HK-2 (cell line): Measurements from ENCODE around the gene OR52I1.
A peak's percentile ranks its signal among the peaks of the same experiment; 100 is the strongest.

Experiments
- DNase-seq: peaks from one replicate; pipeline ENCODE4 v3.0.0-alpha.2; 2018; ENCODE audit not compliant: unreplicated experiment

OR52I1 gene

DNA sequence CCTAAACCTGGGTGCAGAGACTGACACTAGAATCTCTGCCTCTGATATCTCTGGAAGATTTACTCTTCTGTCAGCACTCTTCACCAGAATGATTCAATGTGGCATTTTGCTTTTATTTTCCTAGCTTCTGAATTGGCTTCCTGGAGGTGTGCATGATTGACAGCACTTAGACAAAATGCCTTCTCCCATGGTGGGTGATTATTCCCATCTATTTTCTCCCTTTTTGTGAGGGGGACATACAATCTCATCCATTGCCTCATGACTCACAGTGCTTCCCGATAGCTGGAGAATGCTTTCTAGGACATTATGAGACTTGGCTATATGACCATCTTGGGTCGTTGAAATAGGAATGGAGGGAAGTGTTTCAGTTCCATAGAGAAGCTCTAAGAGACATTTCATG is 18.1 kb downstream of the OR52I1 start:
- no peak for DNase-seq

- no peak for DNase-seq
These were observed 22.1 kb downstream of the OR52I1 start for GRCh38 chr11:4615856-4616444.

DNA sequence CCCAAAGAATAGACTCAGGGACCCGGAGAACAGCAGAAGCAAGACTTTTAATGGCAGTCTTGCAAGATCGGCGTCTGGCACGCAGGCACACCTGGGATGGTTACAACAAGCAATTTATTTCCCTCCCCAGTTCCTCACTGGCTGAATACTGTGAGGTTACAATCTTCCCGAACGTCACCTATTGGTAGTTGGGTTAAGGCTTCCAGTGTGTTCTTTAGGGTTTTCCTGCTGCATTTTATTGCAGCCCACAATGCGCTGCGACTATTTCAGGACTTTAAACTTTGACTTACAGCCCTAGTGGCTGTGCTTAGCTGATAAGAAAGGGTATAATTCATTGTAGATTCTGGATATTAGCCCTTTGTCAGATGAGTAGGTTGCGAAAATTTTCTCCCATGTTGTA is 25.7 kb downstream of the OR52I1 start:
- DNase-seq = no peak

DNA sequence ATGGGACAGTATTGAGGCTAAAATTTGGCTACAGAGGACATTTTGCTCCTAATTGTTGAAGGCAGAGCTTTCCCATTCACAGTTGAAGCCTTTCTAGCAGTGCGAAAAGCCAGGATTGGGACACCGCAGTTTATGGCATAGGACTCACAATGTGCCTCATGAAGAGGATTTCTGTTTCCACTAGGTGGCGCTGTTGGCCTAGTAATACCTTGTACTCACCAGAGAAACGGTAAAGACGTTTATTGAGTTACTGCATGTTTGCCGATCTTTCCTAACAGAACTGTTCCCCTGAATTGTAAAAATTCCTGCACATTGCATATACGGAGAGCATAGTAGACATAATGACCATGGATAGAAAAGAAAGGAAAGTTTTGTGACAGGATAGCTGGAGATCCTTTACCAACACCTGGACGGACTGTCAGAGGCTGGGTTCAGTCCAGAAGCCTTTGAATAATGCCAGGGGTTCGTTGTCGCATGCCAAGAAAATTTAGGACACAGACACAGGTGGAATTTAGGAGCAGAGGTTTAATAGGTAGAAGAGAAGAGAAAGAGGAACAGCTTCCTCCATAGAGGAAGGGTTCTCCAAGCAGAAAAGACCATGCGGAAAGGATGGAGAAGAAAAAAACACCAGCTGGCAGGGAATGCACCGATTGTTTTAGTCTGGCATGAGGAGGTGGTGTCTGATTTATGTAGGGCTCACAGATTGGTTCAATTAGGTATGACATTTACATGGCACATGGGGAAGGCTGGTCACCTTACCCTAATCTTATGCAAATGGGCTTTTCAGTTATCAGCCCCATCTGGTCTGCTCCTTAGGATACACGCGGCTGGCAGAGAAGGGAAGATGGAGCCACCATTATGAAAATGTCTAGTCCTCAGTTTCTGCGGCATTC is 32.6 kb downstream of the OR52I1 start:
- peak; percentile 57 for DNase-seq

- no peak for DNase-seq
These were observed 42.3 kb downstream of the OR52I1 start for GRCh38 chr11:4636136-4636535.

DNA sequence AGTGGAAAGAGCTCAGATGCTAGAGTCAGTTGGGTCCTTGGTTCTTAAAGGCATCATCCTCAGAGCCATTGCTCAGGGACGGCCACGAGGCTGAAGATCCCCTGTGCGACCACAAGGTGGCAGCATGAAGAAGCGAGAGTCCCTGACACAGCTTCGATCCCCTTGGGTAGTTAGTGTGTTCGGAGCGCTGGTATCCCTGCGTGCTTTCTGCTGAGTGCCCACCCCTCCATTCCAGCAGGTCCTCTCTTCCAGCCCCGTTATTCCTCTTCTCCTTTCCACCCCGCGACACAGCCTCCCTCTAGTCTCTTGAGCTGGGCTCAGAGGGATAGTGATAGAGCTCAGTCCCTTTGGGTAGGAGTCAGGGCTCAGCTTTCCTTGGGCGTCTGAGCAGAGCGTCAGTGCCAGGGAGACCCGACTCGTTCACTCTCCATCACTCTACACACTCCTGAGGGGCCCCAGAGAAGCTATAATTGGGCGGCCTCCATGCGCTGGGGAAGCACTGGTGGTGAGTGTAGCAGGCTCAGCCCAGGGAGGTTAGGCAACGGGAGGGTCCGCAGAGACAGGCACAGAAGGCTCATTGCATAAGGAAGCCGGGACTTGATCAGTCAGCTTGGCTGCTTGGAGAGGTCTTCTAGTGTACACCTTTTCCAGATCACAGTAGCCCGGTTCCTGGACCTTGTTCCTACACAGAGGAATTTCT is 43.3 kb downstream of the OR52I1 start, which contains the start of gene OR51D1:
TSS of gene OR51D1 (plus strand) at position 516 of the 700 bp plus-strand sequence. CDS start 2,314 bp downstream, outside the sequence.
- peak; percentile 50 for DNase-seq

DNA sequence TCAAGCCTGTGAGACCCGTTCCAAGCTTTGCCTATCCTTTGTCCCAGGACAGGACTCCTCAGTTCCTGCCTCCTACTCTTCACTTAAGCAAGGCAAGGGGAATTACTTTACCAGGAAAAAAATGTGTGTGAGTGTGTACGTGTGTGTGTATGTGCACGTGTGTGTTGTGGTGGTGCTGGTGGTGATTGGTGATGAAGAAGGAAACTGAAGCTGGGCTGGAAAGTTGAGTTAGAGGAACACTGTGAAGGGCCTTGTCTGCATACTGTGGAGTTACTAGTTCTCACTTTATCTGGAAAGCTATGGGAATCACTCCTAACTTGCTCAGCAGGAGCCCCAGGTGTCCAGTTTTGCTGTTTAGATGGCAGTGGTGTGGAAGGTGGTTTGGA is 43.8 kb downstream of the OR52I1 start:
- DNase-seq = no peak

GRCh38 chr11:4639931-4640330 is 46.1 kb downstream of the OR52I1 start:
- no peak for DNase-seq

DNA sequence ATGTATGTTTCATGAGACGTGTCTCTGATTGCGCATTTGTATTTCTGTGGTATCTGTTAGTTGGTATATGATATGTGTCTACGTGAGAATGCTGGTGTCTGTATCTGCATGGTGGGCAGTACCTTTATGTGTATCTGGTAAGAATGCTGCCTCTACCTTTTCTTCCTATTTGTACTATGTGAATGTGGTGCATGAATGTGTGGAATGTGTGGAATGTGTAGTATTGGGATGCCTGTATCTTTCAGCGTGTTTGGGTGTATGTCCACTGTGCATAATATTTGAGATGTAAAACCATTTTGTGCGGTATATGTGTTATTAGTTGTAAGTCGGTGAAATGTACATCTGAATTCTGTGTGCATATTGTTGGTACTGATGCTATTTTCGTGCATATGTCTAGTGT is 47.7 kb downstream of the OR52I1 start:
- no peak for DNase-seq

GRCh38 chr11:4642043-4642442 is 48.2 kb downstream of the OR52I1 start:
- no peak for DNase-seq

- DNase-seq = no peak
These were observed 49.2 kb downstream of the OR52I1 start for GRCh38 chr11:4643076-4643475.

DNA sequence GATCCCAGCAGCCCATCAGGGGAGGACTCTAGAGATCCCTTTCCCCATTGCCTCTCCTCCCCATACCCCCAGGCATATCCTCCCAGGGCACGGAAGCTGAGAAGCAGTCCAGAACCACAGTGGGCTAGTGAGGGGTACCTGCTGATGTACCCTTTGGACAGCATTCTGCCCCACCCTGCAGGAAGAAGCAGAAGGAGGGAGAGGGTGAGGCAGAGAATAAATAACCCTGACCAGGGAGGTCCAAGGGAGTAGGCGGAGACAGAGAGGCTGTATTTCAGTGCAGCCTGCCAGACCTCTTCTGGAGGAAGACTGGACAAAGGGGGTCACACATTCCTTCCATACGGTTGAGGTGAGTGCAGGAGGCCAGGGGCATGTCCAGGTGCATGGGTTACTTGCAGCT is 49.8 kb downstream of the OR52I1 start, which contains the start of gene OR51E1:
TSS of gene OR51E1 (plus strand) at position 301 of the 400 bp plus-strand sequence. CDS start 8,545 bp downstream, outside the sequence.
- DNase-seq = no peak

DNA sequence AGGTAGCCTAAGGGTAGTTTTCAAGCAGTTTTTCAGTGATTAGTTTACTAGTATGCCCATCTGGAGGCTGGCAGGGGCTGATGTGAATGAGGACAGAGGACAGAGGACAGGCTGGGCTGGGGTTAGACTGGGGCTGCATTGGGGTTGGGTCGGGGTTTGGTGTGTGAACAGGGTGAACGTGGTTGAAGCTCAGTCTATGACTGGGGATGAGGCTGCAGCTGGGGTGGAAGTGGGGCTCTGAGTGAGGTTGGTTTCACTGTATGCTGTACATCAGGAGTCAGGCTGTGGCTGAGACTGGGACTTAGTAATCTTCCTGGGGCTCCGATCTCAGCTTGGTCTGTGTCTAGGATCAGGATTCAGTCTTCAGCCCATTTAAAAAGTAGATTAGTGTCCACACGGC is 50.4 kb downstream of the OR52I1 start:
- DNase-seq = no peak
